Neural cell (in vitro differentiated cells): Measurements from ENCODE around the gene CGNL1. TPM values are rescaled to one million over a fixed set of nuclear protein-coding genes. Genes with fewer than 3 reads are reported as not detected.

Experiments used
- H2AFZ ChIP-seq: fragments of 200-600, 300-800 bp; sonication (generic), shearing (Covaris generic); 2 replicates; pipeline ENCODE4 v1.6.0; 2014; ENCODE audit warnings: low read depth, mild to moderate bottlenecking, antibody characterized with exemption, low read length, moderate library complexity
- H3F3A ChIP-seq: fragments of 200-600 bp; shearing (Covaris generic); 2 replicates; pipeline ENCODE4 v1.6.1; 2016; ENCODE audit warnings: mild to moderate bottlenecking, moderate library complexity, mixed read lengths, antibody characterized with exemption, low read length; ENCODE audit not compliant: insufficient read depth, poor library complexity, severe bottlenecking
- H3K27ac ChIP-seq: fragments of 200-600, 300-800 bp; sonication (generic), shearing (Covaris generic); 2 replicates; pipeline ENCODE4 v1.5.1; 2014; ENCODE audit warnings: mild to moderate bottlenecking, low read length, moderate library complexity
- H3K27me3 ChIP-seq: fragments of 300-800, 200-600 bp; sonication (generic), shearing (Covaris generic); 2 replicates; pipeline ENCODE4 v1.6.0; 2014; ENCODE audit warnings: mild to moderate bottlenecking, low read depth, low read length, moderate library complexity; ENCODE audit not compliant: insufficient read depth
- H3K36me3 ChIP-seq: fragments of 300-800, 200-600 bp; sonication (generic), shearing (Covaris generic); 2 replicates; pipeline ENCODE4 v1.5.1; 2014; ENCODE audit warnings: mild to moderate bottlenecking, antibody characterized with exemption, low read length, moderate library complexity; ENCODE audit not compliant: insufficient read depth
- H3K4me2 ChIP-seq: fragments of 300-800, 200-600 bp; sonication (generic), shearing (Covaris generic); 2 replicates; pipeline ENCODE4 v1.6.0; 2014; ENCODE audit warnings: mild to moderate bottlenecking, low read length
- H3K4me3 ChIP-seq: fragments of 300-800, 200-600 bp; sonication (generic), shearing (Covaris generic); 2 replicates; pipeline ENCODE4 v1.5.1; 2014; ENCODE audit warnings: mild to moderate bottlenecking, low read length, moderate library complexity
- H3K79me2 ChIP-seq: fragments of 200-600 bp; shearing (Covaris generic); replicated peaks from 2 replicates; pipeline ENCODE4 v1.6.0; 2014; ENCODE audit warnings: mild to moderate bottlenecking, low read length, moderate library complexity; ENCODE audit not compliant: insufficient read depth
- H3K9ac ChIP-seq: fragments of 300-800, 200-600 bp; sonication (generic), shearing (Covaris generic); 2 replicates; pipeline ENCODE4 v1.6.1; 2016; ENCODE audit warnings: mild to moderate bottlenecking, low read length, mixed read lengths
- H3K9me2 ChIP-seq: fragments of 200-600 bp; shearing (Covaris generic); 2 replicates; pipeline ENCODE4 v1.6.1; 2016; ENCODE audit warnings: mild to moderate bottlenecking, low read length, mixed read lengths; ENCODE audit not compliant: insufficient read depth
- H3K9me3 ChIP-seq: fragments of 200-600, 300-800 bp; sonication (generic), shearing (Covaris generic); 2 replicates; pipeline ENCODE4 v1.6.1; 2016; ENCODE audit warnings: mild to moderate bottlenecking, mixed run types, low read length, moderate library complexity, mixed read lengths
- H4K20me1 ChIP-seq: fragments of 200-600 bp; shearing (Covaris generic); 2 replicates; pipeline ENCODE4 v1.6.1; 2016; ENCODE audit warnings: mild to moderate bottlenecking, mixed run types; ENCODE audit not compliant: insufficient read depth
- EP300 ChIP-seq: fragments of 450-650 bp; conservative IDR thresholded peaks from 2 replicates; pipeline ENCODE4 v1.6.1; 2014; ENCODE audit warnings: antibody characterized with exemption, mild to moderate bottlenecking, moderate library complexity; ENCODE audit not compliant: poor library complexity, severe bottlenecking
- EZH2 ChIP-seq: fragments of 200-600, 300-800 bp; shearing (Covaris generic), sonication (generic); IDR thresholded peaks from 2 replicates; pipeline ENCODE4 v1.6.1; 2014; ENCODE audit warnings: antibody characterized with exemption, low read length, borderline replicate concordance, mild to moderate bottlenecking; ENCODE audit not compliant: insufficient read depth, poor library complexity, severe bottlenecking
- MXI1 ChIP-seq: fragments of 450-650 bp; conservative IDR thresholded peaks from 2 replicates; pipeline ENCODE4 v1.6.1; 2014; ENCODE audit warnings: antibody characterized with exemption, mild to moderate bottlenecking; ENCODE audit not compliant: poor library complexity, severe bottlenecking
- POLR2AphosphoS5 ChIP-seq: IDR thresholded peaks from 2 replicates; pipeline ENCODE4 v1.6.1; 2012
- RAD21 ChIP-seq: fragments of 450-650 bp; conservative IDR thresholded peaks from 2 replicates; pipeline ENCODE4 v1.6.1; 2014; ENCODE audit warnings: antibody characterized with exemption, mild to moderate bottlenecking, moderate library complexity
- SMC3 ChIP-seq: fragments of 450-650 bp; conservative IDR thresholded peaks from 2 replicates; pipeline ENCODE4 v1.6.1; 2014; ENCODE audit warnings: antibody characterized with exemption, mild to moderate bottlenecking, moderate library complexity; ENCODE audit not compliant: poor library complexity
- TAF1 ChIP-seq: IDR thresholded peaks from 2 replicates; pipeline ENCODE4 v1.6.1; 2012; ENCODE audit warnings: low read depth
- polyA plus RNA-seq: library from polyadenylated mRNA; depleted of rRNA; stranded (reverse); fragments of >200 nt; gene quantifications from 2 replicates; pipeline ENCODE4 v1.2.3, GENCODE V29; 2014
- TF ChIP-seq, protein P1 (sequence below): IDR thresholded peaks from 2 replicates; pipeline ENCODE4 v1.6.1; 2012; ENCODE audit warnings: borderline replicate concordance
- TF ChIP-seq, protein P2 (sequence below): fragments of 450-650 bp; IDR thresholded peaks from 2 replicates; pipeline ENCODE4 v1.5.1; 2014; ENCODE audit warnings: antibody characterized with exemption, mild to moderate bottlenecking, moderate library complexity; ENCODE audit not compliant: poor library complexity, severe bottlenecking

Gene CGNL1
- polyA plus RNA-seq, 1 donor from 2014 or later: 0.26 TPM

DNA sequence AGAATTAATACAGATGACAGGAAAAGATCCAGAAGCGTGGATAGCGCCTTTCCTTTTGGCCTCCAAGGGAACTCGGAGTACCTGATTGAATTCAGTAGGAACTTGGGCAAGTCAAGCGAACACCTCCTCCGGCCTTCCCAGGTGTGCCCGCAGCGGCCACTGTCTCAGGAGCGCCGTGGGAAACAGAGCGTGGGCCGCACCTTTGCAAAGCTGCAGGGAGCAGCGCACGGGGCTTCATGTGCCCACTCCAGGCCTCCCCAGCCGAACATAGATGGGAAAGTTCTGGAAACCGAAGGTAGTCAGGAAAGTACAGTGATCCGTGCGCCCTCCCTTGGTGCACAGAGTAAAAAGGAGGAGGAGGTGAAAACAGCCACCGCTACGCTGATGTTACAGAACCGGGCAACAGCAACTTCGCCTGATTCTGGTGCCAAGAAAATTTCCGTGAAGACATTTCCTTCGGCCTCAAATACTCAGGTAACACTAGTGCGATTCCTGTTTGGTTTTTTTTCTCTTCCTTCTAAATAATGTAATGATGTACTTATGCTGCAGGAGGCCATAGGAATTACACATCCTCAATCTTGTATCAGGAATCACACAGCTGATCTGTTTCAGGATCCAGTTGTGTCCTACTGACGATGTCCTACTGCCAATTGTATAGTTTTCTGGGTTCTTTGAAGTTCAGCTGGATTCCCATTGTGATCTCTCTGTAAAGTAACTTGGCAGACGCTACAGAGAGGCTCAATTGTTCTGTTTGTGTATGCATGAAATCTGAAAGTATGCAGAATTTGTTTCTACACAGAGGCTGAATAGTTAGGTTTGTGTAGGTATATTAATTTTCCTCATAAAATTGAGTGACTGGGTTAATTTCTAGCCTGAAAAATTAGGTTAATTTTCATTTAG lies 63.1 kb downstream of the CGNL1 start:
- no peaks in the 10 kb centered on the region for H3K79me2 ChIP-seq
- no peaks in the 10 kb centered on the region for H3K9me2 ChIP-seq
- no peak overlapping the region for H3K4me2 ChIP-seq
- H4K20me1 ChIP-seq: no peaks in the 10 kb centered on the region
- H3K27me3 ChIP-seq: no peaks in the 10 kb centered on the region
- no peak for TF ChIP-seq EP300
- no peak for TF ChIP-seq SMC3
- TF ChIP-seq, protein P1, sequence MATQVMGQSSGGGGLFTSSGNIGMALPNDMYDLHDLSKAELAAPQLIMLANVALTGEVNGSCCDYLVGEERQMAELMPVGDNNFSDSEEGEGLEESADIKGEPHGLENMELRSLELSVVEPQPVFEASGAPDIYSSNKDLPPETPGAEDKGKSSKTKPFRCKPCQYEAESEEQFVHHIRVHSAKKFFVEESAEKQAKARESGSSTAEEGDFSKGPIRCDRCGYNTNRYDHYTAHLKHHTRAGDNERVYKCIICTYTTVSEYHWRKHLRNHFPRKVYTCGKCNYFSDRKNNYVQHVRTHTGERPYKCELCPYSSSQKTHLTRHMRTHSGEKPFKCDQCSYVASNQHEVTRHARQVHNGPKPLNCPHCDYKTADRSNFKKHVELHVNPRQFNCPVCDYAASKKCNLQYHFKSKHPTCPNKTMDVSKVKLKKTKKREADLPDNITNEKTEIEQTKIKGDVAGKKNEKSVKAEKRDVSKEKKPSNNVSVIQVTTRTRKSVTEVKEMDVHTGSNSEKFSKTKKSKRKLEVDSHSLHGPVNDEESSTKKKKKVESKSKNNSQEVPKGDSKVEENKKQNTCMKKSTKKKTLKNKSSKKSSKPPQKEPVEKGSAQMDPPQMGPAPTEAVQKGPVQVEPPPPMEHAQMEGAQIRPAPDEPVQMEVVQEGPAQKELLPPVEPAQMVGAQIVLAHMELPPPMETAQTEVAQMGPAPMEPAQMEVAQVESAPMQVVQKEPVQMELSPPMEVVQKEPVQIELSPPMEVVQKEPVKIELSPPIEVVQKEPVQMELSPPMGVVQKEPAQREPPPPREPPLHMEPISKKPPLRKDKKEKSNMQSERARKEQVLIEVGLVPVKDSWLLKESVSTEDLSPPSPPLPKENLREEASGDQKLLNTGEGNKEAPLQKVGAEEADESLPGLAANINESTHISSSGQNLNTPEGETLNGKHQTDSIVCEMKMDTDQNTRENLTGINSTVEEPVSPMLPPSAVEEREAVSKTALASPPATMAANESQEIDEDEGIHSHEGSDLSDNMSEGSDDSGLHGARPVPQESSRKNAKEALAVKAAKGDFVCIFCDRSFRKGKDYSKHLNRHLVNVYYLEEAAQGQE: no peak
- TF ChIP-seq TAF1: no peak
- TF ChIP-seq POLR2AphosphoS5: no peak
- TF ChIP-seq RAD21: no peak
- TF ChIP-seq, protein P2, sequence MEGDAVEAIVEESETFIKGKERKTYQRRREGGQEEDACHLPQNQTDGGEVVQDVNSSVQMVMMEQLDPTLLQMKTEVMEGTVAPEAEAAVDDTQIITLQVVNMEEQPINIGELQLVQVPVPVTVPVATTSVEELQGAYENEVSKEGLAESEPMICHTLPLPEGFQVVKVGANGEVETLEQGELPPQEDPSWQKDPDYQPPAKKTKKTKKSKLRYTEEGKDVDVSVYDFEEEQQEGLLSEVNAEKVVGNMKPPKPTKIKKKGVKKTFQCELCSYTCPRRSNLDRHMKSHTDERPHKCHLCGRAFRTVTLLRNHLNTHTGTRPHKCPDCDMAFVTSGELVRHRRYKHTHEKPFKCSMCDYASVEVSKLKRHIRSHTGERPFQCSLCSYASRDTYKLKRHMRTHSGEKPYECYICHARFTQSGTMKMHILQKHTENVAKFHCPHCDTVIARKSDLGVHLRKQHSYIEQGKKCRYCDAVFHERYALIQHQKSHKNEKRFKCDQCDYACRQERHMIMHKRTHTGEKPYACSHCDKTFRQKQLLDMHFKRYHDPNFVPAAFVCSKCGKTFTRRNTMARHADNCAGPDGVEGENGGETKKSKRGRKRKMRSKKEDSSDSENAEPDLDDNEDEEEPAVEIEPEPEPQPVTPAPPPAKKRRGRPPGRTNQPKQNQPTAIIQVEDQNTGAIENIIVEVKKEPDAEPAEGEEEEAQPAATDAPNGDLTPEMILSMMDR: no peak
- no peak for TF ChIP-seq EZH2
- TF ChIP-seq MXI1: no peak
- no peaks in the 10 kb centered on the region for H3K9me3 ChIP-seq
- H2AFZ ChIP-seq: no peak overlapping the region
- H3K36me3 ChIP-seq: no peaks in the 10 kb centered on the region
- H3K27ac ChIP-seq: no peak overlapping the region
- H3K9ac ChIP-seq: no peak overlapping the region
- H3K4me3 ChIP-seq: no peak overlapping the region
- no peaks in the 10 kb centered on the region for H3F3A ChIP-seq

DNA sequence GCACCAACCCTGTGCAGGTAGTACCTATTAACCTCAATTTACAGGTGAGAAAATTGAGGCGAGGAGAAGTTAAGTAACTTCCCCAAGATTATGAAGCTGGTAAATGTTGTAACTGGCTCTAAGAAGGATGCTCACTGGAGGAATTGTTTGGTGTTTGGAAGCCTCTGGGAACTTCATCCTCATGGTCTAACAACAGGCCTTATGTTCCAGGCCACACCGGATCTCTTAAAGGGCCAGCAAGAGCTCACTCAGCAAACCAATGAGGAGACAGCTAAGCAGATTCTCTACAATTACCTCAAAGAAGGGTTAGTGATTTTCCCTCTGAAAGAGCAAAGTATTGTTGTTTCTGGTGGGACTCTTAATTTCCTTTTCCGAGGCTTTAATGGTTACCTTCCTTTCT lies 63.9 kb downstream of the CGNL1 start:
- Histone ChIP-seq H3K9me3 (no peaks in the 10 kb centered on the region), H3K36me3 (no peaks in the 10 kb centered on the region), H3K27me3 (no peaks in the 10 kb centered on the region), H3K9ac (no peak overlapping the region), H3K4me3 (no peak overlapping the region), H3K9me2 (no peaks in the 10 kb centered on the region), H3K79me2 (no peaks in the 10 kb centered on the region), H4K20me1 (no peaks in the 10 kb centered on the region), H3K27ac (no peak overlapping the region), H3K4me2 (no peak overlapping the region), H3F3A (no peaks in the 10 kb centered on the region), H2AFZ (no peak overlapping the region)
- TF ChIP-seq, protein P2: no peak
- TF ChIP-seq EP300 (no peak), TAF1 (no peak), POLR2AphosphoS5 (no peak), EZH2 (no peak), SMC3 (no peak), MXI1 (no peak), RAD21 (no peak)
- TF ChIP-seq, protein P1: no peak
